ENCODE data around the gene ADGRB2. TPM values are rescaled to one million over a fixed set of nuclear protein-coding genes. Genes with fewer than 3 reads are reported as not detected.

The ADGRB2 gene
- total RNA-seq, 1 donor: 5.8 TPM

- H3K27ac ChIP-seq (ENCODE audit: low read depth, low read length): peak overlapping the region; percentile 85
- peak overlapping the region; percentile 37 for H2AFZ ChIP-seq (ENCODE audit: low read length)
- peak overlapping the region; percentile 77 for H3K4me3 ChIP-seq (ENCODE audit: insufficient read depth, low read length)
- H3K27me3 ChIP-seq (ENCODE audit: insufficient read depth, low read length): no peaks in the 10 kb centered on the region
- H3K9me3 ChIP-seq (ENCODE audit: low read depth, low read length): no peaks in the 10 kb centered on the region
- H3K36me3 ChIP-seq (ENCODE audit: insufficient read depth, low read length): peaks cover 8% of the 10 kb centered on the region
- H4K20me1 ChIP-seq (ENCODE audit: insufficient read depth, low read length): no peaks in the 10 kb centered on the region
- H3K4me1 ChIP-seq (ENCODE audit: insufficient read depth, low read length): peaks cover 72% of the 10 kb centered on the region
- H3K79me2 ChIP-seq (ENCODE audit: insufficient read depth, low read length): peaks cover 21% of the 10 kb centered on the region
- peak; percentile 89 for DNase-seq (ENCODE audit: insufficient read length, low spot score, missing footprints)
- TF ChIP-seq, protein P1, sequence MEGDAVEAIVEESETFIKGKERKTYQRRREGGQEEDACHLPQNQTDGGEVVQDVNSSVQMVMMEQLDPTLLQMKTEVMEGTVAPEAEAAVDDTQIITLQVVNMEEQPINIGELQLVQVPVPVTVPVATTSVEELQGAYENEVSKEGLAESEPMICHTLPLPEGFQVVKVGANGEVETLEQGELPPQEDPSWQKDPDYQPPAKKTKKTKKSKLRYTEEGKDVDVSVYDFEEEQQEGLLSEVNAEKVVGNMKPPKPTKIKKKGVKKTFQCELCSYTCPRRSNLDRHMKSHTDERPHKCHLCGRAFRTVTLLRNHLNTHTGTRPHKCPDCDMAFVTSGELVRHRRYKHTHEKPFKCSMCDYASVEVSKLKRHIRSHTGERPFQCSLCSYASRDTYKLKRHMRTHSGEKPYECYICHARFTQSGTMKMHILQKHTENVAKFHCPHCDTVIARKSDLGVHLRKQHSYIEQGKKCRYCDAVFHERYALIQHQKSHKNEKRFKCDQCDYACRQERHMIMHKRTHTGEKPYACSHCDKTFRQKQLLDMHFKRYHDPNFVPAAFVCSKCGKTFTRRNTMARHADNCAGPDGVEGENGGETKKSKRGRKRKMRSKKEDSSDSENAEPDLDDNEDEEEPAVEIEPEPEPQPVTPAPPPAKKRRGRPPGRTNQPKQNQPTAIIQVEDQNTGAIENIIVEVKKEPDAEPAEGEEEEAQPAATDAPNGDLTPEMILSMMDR (IDR thresholded peaks at IDR 0.05; ENCODE audit: extremely low read depth, low read depth, low read length): peak; percentile 38
- peak overlapping the region; percentile 92 for H3K4me2 ChIP-seq (ENCODE audit: insufficient read depth, low read length)
These were observed 58.9 kb downstream of the ADGRB2 start for GRCh38 chr1:31705080-31705866.

GRCh38 chr1:31704271-31705079, 59.7 kb downstream of the ADGRB2 start:
- peaks cover 16% of the 10 kb centered on the region for H3K36me3 ChIP-seq (ENCODE audit: insufficient read depth, low read length)
- no peaks in the 10 kb centered on the region for H4K20me1 ChIP-seq (ENCODE audit: insufficient read depth, low read length)
- no peaks in the 10 kb centered on the region for H3K9me3 ChIP-seq (ENCODE audit: low read depth, low read length)
- peak; percentile 90 for DNase-seq (ENCODE audit: insufficient read length, low spot score, missing footprints)
- no peaks in the 10 kb centered on the region for H3K27me3 ChIP-seq (ENCODE audit: insufficient read depth, low read length)
- TF ChIP-seq, protein P1 (IDR thresholded peaks at IDR 0.05; ENCODE audit: extremely low read depth, low read depth, low read length): no peak
- H3K79me2 ChIP-seq (ENCODE audit: insufficient read depth, low read length): peaks cover 29% of the 10 kb centered on the region
- peak overlapping the region; percentile 37 for H2AFZ ChIP-seq (ENCODE audit: low read length)
- peak overlapping the region; percentile 85 for H3K27ac ChIP-seq (ENCODE audit: low read depth, low read length)
- H3K4me1 ChIP-seq (ENCODE audit: insufficient read depth, low read length): peaks cover 77% of the 10 kb centered on the region
- peak overlapping the region; percentile 92 for H3K4me2 ChIP-seq (ENCODE audit: insufficient read depth, low read length)
- H3K4me3 ChIP-seq (ENCODE audit: insufficient read depth, low read length): peak overlapping the region; percentile 77

DNA sequence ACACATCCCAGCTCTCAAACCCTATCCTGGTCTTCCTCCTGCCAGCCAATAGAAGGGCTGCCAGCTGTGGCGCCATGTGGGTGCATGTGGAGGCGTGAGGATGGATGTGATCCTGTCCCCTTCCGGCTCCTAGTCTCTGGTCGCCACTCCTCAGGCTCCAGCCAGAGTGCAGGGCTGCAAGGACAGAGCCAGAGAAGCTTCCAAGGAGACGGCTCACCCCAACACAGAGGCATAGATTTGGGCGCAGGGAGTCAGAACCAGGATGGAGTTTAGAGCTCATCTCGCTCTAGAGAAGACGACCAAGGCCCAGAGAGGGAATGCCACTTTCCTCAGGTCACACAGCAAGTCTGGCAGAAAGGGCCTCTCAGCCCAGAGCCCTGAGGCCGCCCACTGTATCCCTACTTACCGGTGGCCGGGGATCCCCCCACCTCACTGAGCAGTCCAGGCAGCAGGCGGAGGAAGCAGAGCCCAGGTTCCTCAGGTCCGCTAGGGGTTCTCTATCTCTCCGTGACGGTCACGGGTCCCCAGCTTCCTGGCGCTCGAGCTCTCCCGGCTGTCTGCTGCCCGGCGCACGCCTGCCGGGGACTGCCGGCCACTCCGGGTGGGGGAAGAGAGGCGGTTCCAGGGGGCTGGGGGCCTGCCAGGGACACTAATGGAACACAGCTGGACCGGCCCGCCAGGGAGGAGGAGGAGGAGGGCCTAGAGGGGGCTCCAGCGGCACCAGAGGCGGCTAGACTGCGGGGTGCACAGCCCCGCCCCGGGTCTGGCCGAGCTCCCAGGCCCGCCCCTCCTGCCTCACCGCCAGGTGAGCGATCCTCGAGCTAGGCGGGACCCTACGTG, 60.5 kb downstream of the ADGRB2 start, which contains the start of gene COL16A1:
Gene COL16A1, minus strand, starts transcription at position 587 of the 840 bp plus-strand sequence. CDS start 1,824 bp downstream, outside the sequence.
- Histone ChIP-seq H3K79me2 (ENCODE audit: insufficient read depth, low read length) (peaks cover 35% of the 10 kb centered on the region), H3K4me2 (ENCODE audit: insufficient read depth, low read length) (peak within 1 kb of the TSS; percentile 92), H4K20me1 (ENCODE audit: insufficient read depth, low read length) (no peaks in the 10 kb centered on the region), H3K4me1 (ENCODE audit: insufficient read depth, low read length) (peaks cover 77% of the 10 kb centered on the region), H3K4me3 (ENCODE audit: insufficient read depth, low read length) (peak within 1 kb of the TSS; percentile 77), H3K27me3 (ENCODE audit: insufficient read depth, low read length) (no peaks in the 10 kb centered on the region), H3K27ac (ENCODE audit: low read depth, low read length) (peak within 1 kb of the TSS; percentile 85), H3K9me3 (ENCODE audit: low read depth, low read length) (no peaks in the 10 kb centered on the region), H3K36me3 (ENCODE audit: insufficient read depth, low read length) (peaks cover 22% of the 10 kb centered on the region), H2AFZ (ENCODE audit: low read length) (peak within 1 kb of the TSS; percentile 37)
- TF ChIP-seq, protein P1 (IDR thresholded peaks at IDR 0.05; ENCODE audit: extremely low read depth, low read depth, low read length): no peak
- peak; percentile 90 for DNase-seq (ENCODE audit: insufficient read length, low spot score, missing footprints)

Measured in osteoblast (primary cell).